Measurements from ENCODE around the gene MNX1. TPM values are rescaled to one million over a fixed set of nuclear protein-coding genes. Genes with fewer than 3 reads are reported as not detected.

MNX1 gene
- total and polyA plus RNA-seq, 2 of the 4 experiments (the other 2 are of a cell fraction), result not detected

- Histone ChIP-seq H3K79me1 (ENCODE audit: low read depth in 1 of 2, low read length in 2 of 2) (no peaks in the 10 kb centered on the region), H2BK120ac (ENCODE audit: low read depth, low read length) (no peak overlapping the region), H3K56ac (ENCODE audit: extremely low read depth, insufficient read depth, low read length) (no peak overlapping the region), H3K9me1 (ENCODE audit: insufficient read depth, low read length) (no peaks in the 10 kb centered on the region), H3K4me3 (ENCODE audit: insufficient read depth, low read depth, low read length) (no peak overlapping the region), H3K18ac (ENCODE audit: low read depth, low read length) (no peak overlapping the region), H4K5ac (ENCODE audit: low read depth, low read length) (no peak overlapping the region), H2BK20ac (ENCODE audit: low read depth, low read length) (no peak overlapping the region), H3K23ac (ENCODE audit: low read depth, low read length) (no peak overlapping the region), H3K4me2 (ENCODE audit: low read depth, low read length) (no peak overlapping the region), H4K20me1 (ENCODE audit: insufficient read depth, low read length) (no peaks in the 10 kb centered on the region), H2AK9ac (replicated peaks; ENCODE audit: low read depth, low read length, poor library complexity) (no peak overlapping the region), H2BK5ac (ENCODE audit: low read depth, low read length, poor library complexity, severe bottlenecking) (no peak overlapping the region), H2AK5ac (ENCODE audit: low read depth, low read length) (no peak overlapping the region), H3K27ac (ENCODE audit: insufficient read depth, low read length) (no peak overlapping the region), H3K4me1 (ENCODE audit: control insufficient read depth, insufficient read depth, low read length) (no peaks in the 10 kb centered on the region), H2BK15ac (ENCODE audit: low read depth, low read length) (no peak overlapping the region), H3K4ac (ENCODE audit: low read depth, low read length) (no peak overlapping the region), H4K8ac (ENCODE audit: low read depth in 2 of 2, low read length in 2 of 2) (no peak overlapping the region), H3K9me3 (ENCODE audit: control insufficient read depth, insufficient read depth, low read length) (peaks cover 7% of the 10 kb centered on the region; the same call in 1 of the 2 replicates), H4K91ac (ENCODE audit: insufficient read depth, low read depth, low read length) (no peak overlapping the region), H3K36me3 (ENCODE audit: control insufficient read depth, insufficient read depth, low read length) (no peaks in the 10 kb centered on the region), H3K27me3 (ENCODE audit: control insufficient read depth, insufficient read depth, low read length) (peaks cover 71% of the 10 kb centered on the region), H3K14ac (replicated peaks; ENCODE audit: low read depth, low read length) (no peak overlapping the region), H3K9ac (ENCODE audit: low read depth, low read length) (no peak overlapping the region), H2AFZ (replicated peaks; ENCODE audit: low read length, poor library complexity) (no peak overlapping the region)
- WGBS, 2 experiments (ENCODE audit: extremely low coverage in 2 of 2, insufficient read length in 1 of 2), result 5% methylated on average over 4 of the region's 19 CpGs; no CpG with 5 or more reads in 1 of the 2 experiments
- dilution Hi-C loops (cut with HindIII; ENCODE audit: low sequenced_read_pairs, unreplicated experiment) (no loop called here), in situ Hi-C loops (cut with MboI; ENCODE audit: low sequenced_read_pairs) (no loop called here), intact Hi-C loops (cut with micrococcal nuclease) (no loop called here)
- POLR2A ChIA-PET (ENCODE audit: unreplicated experiment), result no interaction called here
- CTCF ChIA-PET, result no interaction called here
- TF ChIP-seq NFE2L2 (IDR thresholded peaks at IDR 0.05; ENCODE audit: low read depth, low read length) (no peak), MAFK (IDR thresholded peaks at IDR 0.05; ENCODE audit: low read depth, low read length) (no peak), CEBPB (IDR thresholded peaks at IDR 0.05; ENCODE audit: low read depth, low read length) (no peak), BHLHE40 (IDR thresholded peaks at IDR 0.05; ENCODE audit: low read depth, low read length) (no peak), RAD21 (IDR thresholded peaks at IDR 0.05; ENCODE audit: low read length) (no peak), ELK1 (IDR thresholded peaks at IDR 0.05; ENCODE audit: borderline replicate concordance, low read depth, low read length) (no peak), RCOR1 (IDR thresholded peaks at IDR 0.05; ENCODE audit: insufficient replicate concordance, low read length) (no peak), MXI1 (IDR thresholded peaks at IDR 0.05; ENCODE audit: borderline replicate concordance, low read depth, low read length) (no peak)
- TF ChIP-seq, protein P1, sequence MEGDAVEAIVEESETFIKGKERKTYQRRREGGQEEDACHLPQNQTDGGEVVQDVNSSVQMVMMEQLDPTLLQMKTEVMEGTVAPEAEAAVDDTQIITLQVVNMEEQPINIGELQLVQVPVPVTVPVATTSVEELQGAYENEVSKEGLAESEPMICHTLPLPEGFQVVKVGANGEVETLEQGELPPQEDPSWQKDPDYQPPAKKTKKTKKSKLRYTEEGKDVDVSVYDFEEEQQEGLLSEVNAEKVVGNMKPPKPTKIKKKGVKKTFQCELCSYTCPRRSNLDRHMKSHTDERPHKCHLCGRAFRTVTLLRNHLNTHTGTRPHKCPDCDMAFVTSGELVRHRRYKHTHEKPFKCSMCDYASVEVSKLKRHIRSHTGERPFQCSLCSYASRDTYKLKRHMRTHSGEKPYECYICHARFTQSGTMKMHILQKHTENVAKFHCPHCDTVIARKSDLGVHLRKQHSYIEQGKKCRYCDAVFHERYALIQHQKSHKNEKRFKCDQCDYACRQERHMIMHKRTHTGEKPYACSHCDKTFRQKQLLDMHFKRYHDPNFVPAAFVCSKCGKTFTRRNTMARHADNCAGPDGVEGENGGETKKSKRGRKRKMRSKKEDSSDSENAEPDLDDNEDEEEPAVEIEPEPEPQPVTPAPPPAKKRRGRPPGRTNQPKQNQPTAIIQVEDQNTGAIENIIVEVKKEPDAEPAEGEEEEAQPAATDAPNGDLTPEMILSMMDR (conservative IDR thresholded peaks at IDR 0.05; ENCODE audit: low read depth, low read length), result no peak
- DNase-seq (no peak), ATAC-seq (ENCODE audit: low read depth) (no peak)
- BruUV-seq (replicated peaks), result no TSS peak
These were observed 12.5 kb upstream of the MNX1 start for GRCh38 chr7:157022681-157023588.

All from IMR-90 (cell line).